CD4-positive, alpha-beta T cell treated with Interleukin-21 for 1 hour (primary cell): Measurements from ENCODE around the gene SYT6.

ENCODE experiments used
- DNase-seq: peaks from one replicate; pipeline ENCODE4 v3.0.0-alpha.2; 2020

The SYT6 gene

DNA sequence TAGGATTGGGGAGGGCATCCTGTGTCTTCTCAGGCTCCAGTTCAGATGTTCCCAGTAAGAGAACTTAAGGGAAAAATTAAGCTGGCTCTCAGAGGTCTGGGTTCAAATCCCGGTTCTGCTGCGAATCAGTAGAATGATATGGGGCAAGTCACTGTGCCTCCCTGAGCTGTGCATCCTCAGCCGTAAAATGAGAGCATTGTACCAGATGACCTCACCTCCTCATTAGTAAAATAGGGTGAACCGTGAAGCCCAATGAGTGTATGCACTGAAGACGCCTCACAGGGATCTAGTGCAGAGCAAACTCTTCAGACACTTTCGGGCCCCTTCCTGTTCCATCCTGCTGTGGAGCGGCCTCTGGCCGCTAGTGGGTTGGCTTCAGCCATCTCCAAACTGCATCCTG, 36.0 kb downstream of the SYT6 start:
- DNase-seq, result no peak

DNA sequence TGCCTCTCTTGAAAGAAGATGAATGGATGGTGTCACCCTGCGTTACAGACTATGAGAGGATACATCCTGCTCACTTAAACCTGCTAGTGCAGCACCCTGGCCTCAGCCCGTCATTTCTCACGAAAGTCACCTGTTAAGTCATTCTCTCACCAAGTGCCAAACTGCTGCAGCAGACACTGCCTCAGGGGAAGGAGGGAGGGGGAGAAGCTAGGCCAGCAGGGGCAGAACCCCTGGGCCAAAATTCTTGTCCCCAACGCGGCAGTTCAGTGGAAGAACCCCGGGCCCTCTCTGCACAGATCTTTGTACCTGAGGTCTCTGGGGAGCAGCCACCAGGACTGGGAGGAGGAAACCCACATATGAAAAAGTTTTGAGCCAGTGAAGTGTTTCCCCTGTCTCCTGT, 37.6 kb downstream of the SYT6 start:
- no peak for DNase-seq

DNA sequence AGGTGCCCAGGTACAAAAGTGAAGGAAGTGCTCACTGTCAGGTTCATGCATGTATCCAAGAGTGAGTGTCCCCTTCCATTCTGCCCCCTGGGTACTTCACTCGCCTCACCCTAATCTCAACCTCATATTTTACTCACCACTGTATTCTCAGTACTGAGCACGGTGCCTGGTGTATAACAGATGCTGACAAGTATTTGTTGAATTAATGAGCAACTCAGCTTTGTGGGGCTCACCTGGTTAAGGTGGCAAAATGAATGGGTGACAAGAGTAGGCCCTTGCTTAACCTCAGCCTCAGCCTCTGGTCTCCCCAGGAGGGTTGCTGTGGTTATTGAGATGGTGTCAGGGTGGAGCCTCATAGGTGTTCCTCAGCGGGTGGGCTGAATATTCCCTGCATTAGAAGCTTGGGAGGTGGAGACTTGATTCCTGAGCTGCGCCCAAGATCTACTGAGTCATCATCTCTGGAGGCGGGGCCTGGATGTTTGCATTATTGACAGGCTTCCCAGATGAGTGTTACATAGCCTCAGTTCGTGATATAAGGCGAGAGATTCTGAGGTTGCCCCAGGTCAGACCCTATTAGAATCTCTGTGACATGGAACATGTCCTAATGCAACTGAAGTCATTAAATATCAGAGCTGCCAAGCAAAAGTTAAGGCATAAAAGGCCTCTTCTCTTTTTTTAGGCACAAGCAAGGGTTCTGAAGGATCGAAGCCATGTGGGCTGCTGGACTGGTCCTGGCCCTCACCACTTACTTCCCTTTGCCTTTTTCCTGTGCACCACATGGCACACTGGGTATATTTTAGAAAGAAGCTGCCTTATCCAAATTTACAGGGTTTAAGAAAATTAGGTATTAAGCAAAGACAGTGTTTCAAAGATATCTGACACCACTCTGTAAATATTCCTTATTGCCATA, 39.2 kb downstream of the SYT6 start:
- no peak for DNase-seq

DNA sequence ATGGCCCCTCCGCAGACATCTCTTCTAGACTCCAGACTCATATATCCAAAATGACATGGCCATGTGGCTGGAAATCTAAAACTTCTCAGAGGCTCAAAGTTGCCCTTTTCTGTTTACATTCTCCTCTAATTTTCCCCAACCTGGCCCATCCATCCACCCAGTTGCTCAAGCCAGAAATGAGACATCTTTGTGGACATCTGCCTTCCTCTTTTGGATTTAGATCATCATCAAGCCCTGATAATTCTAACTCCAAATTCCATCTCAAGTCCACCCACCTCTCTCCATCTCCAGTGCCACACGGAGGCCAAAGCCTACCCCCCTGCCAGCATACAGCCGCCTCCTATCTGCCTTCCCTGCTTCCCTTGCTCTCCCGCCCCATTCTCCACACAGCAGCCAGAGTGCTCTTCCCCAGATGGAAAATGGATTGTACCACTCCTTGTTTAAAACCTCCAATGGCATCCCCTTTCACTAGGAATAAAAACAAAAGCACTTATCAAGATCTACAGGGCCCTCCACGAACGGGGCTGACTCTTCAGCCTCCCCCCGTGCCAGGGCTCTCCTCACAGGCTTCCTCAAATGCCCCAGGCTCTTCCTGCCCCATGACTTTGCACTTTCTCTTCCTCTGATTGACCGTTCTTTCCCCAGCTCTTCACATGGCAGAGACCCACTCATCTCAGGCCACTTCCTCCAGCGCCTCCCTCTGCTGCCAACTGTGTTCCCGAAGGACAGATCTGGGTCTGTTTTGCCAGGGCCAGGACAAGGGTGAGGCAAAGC, 40.1 kb downstream of the SYT6 start:
- no peak for DNase-seq

DNA sequence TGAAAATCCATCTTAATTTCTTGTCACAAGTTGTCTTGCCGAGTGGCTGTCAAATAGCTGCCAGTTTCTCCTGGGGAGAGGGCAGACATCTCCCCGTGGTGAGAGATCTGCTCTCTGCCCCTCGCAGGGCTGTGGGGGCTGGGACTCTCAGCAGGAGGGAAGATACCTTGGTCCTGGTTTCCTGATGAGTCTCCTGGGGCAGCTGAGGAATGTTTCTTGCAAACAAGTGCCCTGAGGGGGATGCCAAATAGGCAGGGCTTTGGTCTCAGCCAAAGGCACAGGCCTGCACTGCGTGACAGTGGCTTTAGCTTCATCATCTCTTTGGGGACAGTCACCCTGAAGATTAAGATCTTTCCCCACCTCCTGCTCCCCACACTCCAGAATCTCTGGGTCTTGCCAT, 40.9 kb downstream of the SYT6 start:
- DNase-seq, result no peak

DNA sequence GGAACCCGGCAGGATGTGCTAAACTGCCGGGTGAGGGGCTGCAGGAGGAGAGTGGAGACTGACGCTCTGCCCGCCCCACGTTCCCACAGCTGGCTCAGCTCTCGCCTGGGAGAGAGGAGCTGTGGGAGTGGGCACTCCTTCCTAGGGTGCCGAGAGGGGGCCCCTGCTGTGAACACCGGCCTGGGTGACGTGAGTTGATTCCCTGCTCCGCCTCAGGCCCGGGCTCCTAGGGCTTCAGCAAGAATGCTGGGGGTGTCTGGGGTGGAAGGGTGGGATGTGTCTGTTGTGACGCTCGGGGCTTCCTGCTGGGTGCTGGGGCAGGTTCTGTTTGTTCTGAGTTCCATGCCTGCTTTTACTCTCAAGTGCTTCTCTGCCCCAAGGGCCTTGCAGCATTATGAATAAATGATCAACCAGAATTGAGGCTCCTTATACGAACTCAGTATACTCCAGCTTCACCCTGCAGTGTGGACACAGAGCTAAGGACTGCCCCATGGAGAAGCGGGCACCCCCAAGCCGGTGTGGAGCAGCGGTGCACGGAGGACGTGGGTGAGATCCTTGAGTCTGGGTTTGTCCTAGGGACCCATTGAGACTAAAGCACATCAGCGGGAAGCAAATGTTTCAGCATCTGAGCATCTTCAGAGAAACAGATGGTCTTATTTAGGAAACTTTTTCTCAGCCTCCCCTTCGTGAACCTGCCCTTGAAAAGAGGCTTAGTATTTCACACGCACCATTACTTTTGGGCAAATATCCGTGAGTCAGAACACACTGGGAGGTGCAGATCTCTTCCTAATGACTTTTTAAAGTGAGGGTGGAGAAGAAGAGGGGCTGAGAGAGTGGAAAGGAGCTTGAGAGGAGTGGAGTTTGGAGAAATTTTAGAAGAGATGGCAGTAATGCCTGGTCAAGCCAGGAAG, 41.7 kb downstream of the SYT6 start:
- no peak for DNase-seq

DNA sequence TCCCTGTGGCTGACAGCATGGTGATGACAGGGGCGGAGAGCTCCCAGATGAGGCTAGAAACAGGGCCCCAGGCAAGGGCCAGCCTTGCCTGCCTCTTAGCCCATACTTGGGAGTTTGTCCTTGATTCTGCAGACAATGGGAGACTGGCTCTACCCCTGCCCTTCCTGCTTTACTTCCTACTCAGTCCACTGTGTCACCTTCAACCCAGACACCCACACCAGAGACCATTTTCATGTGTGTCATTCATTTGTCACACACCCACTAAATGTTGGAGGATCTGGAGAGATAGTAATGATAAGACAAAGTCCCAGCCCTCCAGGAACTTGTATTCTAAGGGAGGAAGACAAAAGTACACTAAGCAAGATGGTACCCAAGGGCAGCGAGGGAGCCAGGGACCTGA, 43.7 kb downstream of the SYT6 start:
- DNase-seq, result no peak

DNA sequence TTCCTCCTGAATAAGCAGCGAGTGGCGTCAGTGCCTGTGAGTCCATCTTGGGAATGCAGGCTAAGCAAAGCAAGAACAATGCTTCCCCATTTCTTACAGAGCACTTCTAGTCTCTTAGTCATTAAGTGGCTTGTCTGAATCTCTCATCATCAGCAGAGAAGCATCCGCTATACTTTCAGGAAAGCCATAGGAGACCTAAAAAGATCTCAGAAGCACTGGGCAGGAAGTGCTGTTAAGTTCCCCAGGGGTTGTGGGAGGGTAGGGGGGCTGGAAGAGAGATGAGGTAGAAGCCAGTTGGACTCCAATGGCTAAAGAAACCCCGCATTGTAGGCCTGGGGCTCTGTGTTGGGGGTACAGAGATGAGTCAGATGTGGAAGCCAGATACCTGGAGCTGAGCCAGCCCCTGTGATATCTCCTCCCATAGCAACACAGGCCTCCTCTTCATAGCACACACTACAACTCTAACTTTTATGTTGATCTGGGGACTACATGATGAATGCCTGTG, 44.9 kb downstream of the SYT6 start:
- DNase-seq, result no peak

DNA sequence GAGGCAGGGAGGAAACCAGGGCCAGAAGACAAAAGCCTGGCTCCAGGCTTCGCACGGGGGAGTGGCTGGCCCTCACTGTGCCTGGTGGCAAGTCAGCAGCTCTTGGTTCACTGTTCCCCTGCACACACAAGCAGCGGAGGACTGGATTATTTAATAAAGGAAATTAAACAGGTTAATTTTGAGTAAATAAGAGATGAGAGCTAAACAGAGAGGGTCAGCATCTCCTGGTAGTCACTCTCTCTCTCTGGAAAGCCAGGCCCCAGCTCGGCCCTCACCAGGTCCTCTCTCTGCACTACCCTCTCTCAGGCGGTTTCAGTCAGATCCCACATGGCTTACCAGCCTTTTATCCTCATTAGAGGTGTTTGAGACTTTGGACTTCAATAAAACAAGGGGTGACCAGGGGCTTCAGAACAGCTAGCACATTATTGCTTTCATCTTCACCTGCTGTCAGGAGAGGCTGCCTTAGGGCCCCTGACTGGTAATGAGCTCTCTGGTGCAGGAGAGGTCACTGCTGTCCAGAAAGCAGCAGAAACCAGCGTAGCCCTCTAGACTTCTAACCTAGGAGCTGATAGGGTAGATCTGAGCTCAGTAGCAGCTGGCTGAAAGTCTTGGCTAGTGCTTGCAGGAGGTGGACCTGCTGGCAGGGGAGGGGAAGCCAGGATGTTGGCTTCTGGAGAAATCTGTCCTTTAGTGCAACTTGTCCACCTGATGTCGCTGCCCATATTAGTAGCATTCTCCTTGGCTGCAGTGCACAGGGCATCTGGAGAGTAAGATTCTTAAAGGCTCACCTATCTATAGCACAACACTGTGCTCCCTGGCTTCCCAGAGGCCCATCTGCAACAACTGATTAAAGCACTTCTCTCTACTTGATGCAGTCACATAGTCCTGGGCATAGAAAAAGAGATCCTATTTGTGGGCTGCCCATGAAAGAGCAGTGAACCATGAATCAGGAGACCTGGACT, 45.9 kb downstream of the SYT6 start:
- no peak for DNase-seq

DNA sequence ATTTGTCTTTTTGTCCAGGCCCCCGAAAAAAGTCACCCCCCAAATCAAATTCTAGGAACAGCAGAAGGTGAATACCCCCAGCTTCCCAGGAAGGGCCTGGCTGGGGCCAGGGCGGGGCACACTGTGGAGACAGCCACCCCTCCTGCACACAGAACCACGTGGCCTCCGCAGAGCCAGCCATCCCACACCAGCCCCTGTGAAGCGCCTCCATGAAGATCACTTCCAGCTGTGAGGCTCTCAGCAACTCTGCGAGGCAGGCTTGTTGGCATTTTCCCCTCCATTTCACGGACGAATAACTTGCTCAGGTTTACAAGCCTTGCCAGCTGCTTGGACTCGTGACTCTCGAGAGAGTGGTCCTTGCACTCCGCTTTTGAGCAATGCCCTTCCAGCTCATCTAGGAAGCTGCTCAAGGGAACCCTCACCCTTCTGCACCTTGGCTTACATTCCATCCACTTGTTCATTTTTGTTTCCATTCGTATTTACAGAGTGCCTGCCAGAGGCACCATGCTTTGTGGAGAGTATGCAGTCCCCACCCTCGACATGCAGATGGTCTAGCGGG, 48.2 kb downstream of the SYT6 start:
- DNase-seq, result no peak

DNA sequence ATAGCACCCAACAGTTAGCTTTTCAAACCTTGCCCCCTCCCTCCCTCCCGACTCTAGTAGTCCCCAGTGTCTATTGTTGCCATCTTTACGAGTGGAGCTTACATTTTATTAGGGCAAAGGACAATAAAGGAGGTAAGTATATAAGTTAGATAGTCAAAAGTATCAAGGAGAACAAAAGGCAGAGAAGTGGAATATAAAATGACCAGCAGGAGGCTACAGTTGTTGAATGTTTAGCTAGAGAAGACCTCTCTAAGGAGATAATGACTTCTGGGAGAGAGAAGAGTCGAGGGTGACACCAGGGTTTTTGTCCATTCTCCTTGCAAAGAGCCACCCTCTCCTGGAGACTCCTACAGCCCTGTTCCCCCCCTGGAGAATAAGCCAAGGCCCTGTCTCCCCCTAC, 48.7 kb downstream of the SYT6 start:
- no peak for DNase-seq

DNA sequence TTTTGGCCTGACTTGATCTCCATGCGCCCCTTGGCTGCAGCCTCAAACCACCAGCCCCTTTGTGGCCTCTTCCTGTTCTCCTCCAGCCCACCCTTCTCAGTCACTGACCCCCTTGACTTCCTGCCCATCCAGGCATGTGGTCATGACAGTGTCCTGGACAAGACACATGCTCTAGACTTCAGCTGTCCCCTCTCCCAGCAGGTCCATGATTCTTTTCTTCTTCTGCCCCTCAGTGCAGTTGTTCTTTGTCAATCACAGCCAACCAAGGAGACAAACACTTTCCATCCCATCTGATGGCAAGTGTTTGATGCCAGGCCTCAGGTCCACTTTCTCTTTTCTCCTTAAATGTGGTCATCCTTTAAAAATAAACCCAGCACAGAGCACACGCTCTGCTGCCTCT, 49.7 kb downstream of the SYT6 start:
- DNase-seq, result no peak

DNA sequence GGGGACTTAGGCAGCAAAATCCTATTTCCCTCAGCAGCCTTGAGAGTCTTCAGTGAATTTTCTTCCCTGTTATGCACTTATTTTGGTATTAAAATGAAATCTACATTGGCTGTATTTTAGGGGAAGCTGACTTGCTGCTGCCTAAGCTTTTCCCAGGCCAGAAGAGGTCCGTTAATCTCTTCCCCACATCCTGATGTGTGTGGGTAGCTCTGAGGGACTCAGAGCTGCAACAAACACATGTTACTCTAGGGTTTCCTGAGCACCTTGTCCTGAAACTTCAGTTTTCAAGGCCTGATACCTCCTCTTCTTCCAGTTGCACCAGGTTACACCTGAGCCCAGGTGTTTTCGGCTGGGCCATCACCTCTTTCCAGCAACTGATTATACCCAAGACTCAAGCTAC, 51.5 kb downstream of the SYT6 start:
- no peak for DNase-seq

DNA sequence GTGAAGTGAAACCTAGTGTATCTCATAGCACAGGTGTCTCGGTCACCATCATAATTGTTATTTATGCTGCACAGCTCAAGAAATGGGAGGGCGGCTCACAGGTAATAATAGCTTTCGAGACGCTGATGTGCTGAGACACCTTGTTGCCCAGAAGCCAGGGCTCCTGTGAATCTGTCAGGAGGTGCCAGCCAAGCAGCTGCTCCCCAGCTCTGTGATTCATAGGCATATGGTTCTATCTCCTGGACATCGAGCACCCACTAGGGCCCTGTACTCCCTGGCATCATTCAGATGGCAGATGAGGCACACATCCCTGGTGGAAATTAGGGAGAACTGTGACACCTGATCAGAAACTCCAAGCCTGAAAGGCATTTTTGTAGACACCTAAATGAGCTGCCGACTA, 53.5 kb downstream of the SYT6 start:
- DNase-seq, result no peak

DNA sequence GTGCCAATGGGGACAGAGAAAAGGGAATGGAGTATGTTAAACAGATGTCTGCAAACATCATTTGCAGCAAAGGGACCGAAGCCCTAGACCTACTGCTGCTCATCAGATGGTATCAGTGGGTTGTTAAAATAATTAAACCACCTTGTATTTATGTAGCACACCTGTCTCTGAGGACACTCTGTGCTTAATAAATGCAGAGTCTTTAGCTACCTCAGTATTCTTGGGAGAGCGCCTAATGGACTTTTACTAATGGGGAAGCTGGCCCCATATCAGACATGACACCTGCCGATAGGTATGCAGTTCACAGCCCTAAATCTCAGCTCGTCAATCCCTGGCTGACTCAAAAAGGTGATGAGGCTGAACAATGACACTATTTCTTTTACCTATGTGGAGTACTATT, 54.4 kb downstream of the SYT6 start:
- DNase-seq, result no peak

DNA sequence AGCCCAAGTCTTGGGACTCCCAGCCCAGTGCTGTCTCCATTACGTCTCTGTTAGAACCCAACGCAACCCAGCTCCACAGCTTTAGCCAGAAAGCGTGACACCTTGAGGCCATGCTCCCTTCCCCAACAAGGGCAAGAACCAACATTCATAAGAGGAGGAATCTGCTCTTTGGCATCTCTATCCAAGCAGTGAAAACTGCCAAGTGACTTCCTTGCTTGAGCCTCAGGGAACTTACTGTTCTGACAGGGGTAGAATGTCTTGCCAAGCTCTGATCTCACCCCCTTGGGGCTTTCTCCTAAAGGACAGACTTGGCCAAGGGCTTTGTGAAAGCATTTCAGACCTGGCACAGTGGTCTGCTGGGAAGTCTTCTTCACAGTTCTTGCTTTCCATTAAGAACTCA, 56.6 kb downstream of the SYT6 start:
- DNase-seq, result no peak

DNA sequence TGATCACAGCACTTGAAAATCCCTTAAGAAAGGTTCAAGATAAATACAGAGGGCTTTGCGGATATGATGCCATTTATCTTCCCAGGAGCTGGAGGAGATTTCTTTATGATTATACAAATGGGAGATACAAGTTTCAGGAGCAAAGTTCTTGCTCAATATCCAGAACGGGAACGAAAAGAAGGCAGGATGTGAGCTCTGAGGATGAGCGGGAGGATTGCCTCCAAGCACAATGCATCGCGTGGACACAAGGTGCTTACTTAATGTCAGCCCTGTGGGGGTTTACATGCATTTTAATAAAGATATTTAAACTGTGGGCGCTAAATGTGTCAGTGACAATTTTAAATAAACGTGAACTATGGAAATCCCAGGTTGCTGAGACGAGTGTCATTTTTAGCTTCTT, 59.0 kb downstream of the SYT6 start:
- no peak for DNase-seq

DNA sequence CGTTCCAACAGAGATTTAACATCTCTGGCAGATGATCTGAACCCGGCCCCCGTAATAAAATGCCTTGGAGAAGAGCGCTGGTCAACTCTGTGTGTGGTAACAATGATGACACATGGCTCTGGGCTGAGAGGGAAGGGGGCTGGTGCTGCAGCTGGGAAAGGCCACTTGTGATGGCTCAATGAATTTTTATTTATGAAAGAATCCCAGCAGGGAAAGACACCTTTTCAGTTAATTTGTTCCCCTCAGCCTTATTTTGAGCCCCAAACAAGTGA, 59.4 kb downstream of the SYT6 start:
- no peak for DNase-seq

DNA sequence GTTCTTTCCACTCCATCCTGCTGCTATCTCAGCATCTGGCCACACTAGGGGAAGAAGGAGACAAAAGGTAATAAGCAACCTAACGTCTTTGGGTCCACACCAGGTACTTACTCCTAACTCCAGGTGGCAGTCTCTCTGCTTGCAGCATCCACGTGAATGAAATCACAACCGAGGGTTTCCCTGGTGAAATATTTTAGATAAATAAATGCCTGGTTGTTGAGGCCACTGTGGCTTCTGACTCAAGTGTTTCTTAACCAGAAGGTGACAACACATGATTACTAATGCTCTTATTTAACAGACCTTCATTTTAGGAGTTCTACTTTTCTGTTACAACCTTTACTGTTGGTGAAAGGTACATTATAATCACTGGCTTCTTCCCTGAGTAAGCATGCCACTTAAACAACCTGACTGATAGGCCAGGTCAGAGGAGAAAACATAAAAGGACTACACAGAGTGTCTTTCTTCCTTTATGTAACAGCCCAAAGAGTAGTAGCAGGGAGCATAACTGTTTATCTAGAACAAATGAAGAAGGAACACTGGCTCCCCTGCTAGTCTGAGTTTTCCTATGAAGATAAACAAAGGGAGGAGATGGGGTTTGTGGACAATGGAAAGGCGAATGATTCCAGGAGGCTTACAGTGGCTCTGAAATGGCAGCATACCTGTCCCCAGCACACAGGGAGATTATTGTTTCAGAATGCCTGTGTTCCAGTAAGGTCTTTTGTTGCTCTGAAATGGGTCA, 59.9 kb downstream of the SYT6 start:
- DNase-seq, result no peak

DNA sequence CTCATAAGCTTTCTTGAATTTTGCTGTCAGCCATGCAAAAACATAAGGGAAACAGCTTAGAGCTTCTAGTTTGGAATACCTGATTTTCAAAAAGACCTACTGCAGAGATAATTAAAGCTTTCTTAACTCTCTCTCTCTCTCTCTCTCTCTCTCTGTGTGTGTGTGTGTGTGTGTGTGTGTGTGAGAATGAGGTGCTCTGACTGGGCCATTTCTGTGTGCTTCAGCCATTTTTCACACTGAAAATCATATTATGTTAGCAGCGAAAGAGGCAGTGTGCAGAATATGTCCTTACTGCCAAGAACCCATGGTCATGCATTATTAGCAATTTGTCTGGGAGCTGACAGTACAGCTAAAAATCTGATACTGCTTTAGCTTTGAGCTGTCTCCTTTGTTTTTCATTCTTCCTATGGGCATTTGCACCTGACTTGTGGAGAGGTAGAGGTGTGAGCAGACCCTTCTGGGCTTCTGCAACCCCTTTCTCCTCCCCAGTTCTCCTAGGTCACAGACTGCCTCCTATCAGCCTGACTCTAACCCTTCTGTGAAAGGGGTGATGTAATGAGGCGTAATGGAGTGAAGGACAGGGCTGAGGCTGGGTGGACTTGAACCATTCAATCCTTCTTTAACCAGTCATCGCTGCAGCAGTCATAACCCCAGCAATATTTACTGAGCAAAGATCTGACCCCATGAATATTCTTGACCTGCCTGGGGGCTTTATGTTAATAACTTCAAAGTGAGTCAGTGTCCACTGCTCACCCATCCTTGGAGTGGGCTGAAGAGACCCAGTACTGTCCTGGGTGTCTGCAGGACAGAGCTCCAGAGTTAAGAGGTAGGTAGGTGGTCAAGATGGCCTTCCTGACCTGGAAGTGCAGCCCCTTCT, 61.2 kb downstream of the SYT6 start:
- no peak for DNase-seq
